Vagina (tissue), 2 donors: ENCODE results near the gene PSMD8.

Experiments used
- CTCF ChIP-seq, 3 experiments: fragments of 450-650 bp in 2 of 3; fragments of 200-600 bp in 1 of 3; sonication (generic) in 1 of 3; IDR thresholded peaks; one replicate each; pipeline ENCODE4 v1.5.1; 2017 to 2019; ENCODE audit warnings: antibody characterized with exemption in 3 of 3, mild to moderate bottlenecking in 2 of 3, moderate library complexity in 2 of 3
- POLR2AphosphoS5 ChIP-seq, 2 donors: sonication (generic); formaldehyde crosslinking; IDR thresholded peaks; one replicate each; pipeline ENCODE4 v1.9.0; 2017; ENCODE audit warnings: antibody characterized with exemption in 2 of 2, mild to moderate bottlenecking in 2 of 2, low read depth in 1 of 2; ENCODE audit not compliant: insufficient read depth in 1 of 2

- TF ChIP-seq CTCF (IDR thresholded peaks at IDR 0.05) (no peak), POLR2AphosphoS5 (IDR thresholded peaks at IDR 0.05; ENCODE audit: insufficient read depth in 1 of 2, low read depth in 1 of 2) (no peak)
Measured at GRCh38 chr19:38411041-38411712, 36.8 kb downstream of the PSMD8 start.
